ENCODE data around the gene IL36G.

- TF ChIP-seq CTCF (IDR thresholded peaks at IDR 0.05) (no peak), POLR2A (IDR thresholded peaks at IDR 0.05) (no peak)
These were observed 37.2 kb downstream of the IL36G start for GRCh38 chr2:113015042-113015441.
